BJ (cell line): ENCODE measurements around the gene KAT5. TPM values are rescaled to one million over a fixed set of nuclear protein-coding genes. Genes with fewer than 3 reads are reported as not detected.

Experiments
- CTCF ChIA-PET: fragments of 350-600 bp; formaldehyde crosslinking; extraction: SDS; loops from one replicate; lab custom pipeline; 2021; ENCODE audit warnings: antibody characterized with exemption, inconsistent platforms; lab: Yijun Ruan, JAX
- POLR2A ChIA-PET: fragments of 300-600 bp; sonication (Branson Sonifier 250); formaldehyde crosslinking; extraction: SDS; loops from one replicate; lab custom pipeline; 2021; ENCODE audit warnings: antibody characterized with exemption; lab: Charles Lee
- DNase-seq: peaks from one replicate; pipeline ENCODE4 v3.0.0-alpha.2; 2011; ENCODE audit warnings: low read depth
- H3K27me3 ChIP-seq: 2 replicates; pipeline ENCODE4 v1.6.0; 2011; ENCODE audit warnings: low read length; ENCODE audit not compliant: control insufficient read depth, insufficient read depth
- H3K36me3 ChIP-seq: 2 replicates; pipeline ENCODE4 v1.5.1; 2011; ENCODE audit warnings: low read length; ENCODE audit not compliant: control insufficient read depth, insufficient read depth
- H3K4me3 ChIP-seq: 2 replicates; pipeline ENCODE4 v1.5.1; 2011; ENCODE audit warnings: low read depth, mild to moderate bottlenecking, control low read depth, low read length
- polyA plus RNA-seq: library from polyadenylated mRNA; depleted of rRNA; stranded (reverse); fragments of >200 nt; gene quantifications from 2 replicates; pipeline ENCODE4 v1.2.3, GENCODE V29; 2011
- TF ChIP-seq, protein P1 (sequence below): IDR thresholded peaks from 2 replicates; pipeline ENCODE4 v1.5.1; 2011; ENCODE audit warnings: low read depth, mild to moderate bottlenecking, control low read depth, inconsistent platforms, low read length, moderate library complexity; ENCODE audit not compliant: insufficient read depth

The KAT5 gene
- polyA plus RNA-seq, 1 experiment, result 50.9 TPM

- no peak overlapping the region for H3K4me3 ChIP-seq
- no peaks in the 10 kb centered on the region for H3K36me3 ChIP-seq
- TF ChIP-seq, protein P1, sequence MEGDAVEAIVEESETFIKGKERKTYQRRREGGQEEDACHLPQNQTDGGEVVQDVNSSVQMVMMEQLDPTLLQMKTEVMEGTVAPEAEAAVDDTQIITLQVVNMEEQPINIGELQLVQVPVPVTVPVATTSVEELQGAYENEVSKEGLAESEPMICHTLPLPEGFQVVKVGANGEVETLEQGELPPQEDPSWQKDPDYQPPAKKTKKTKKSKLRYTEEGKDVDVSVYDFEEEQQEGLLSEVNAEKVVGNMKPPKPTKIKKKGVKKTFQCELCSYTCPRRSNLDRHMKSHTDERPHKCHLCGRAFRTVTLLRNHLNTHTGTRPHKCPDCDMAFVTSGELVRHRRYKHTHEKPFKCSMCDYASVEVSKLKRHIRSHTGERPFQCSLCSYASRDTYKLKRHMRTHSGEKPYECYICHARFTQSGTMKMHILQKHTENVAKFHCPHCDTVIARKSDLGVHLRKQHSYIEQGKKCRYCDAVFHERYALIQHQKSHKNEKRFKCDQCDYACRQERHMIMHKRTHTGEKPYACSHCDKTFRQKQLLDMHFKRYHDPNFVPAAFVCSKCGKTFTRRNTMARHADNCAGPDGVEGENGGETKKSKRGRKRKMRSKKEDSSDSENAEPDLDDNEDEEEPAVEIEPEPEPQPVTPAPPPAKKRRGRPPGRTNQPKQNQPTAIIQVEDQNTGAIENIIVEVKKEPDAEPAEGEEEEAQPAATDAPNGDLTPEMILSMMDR, result no peak
- ChIA-PET POLR2A (no interaction called here), CTCF (interaction anchor here (0.6 to 6.5 kb wide), 3 partner anchors 8 to 909 kb away, joined by 3 to 34 read pairs (median 3); no protein-coding TSS in a partner anchor)
- no peak for DNase-seq
- H3K27me3 ChIP-seq, result peaks cover 8% of the 10 kb centered on the region
Observed at GRCh38 chr11:65695459-65696241, 16.4 kb upstream of the KAT5 start.

DNA sequence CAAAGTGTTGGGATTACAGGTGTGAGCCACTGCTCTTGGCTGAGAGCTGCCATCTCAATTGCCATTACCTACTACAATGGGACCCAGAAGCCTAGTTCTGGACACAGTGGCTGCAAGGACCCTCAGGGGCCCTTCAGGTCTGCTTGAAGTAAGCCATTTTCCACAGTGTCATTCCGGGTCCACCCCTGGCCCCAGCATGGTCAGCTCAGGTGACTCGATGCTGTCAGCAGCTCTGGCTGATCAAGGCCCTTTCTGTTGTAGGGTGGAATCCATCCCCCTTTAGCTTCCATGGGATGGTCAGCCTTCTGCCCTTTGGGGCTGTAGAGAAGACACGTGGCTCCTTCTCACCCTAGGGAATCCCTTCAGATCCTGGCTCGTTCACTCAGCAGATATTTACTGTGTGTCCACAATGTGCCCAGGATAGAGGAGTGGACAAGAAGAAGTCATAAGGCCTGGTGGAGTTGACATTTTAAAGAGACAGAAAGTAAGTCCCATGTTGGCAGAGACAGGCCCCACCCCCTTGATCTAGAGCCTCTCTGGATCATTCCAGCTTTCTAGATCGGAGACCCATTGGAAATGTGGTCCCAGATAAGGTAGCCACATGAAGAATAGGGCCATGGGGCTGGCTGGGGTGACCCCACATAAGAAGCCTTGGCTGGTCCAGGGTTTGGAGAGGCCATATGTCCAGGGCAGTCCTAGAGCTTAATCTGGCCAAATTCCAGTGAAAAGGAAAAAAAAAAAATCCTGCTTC is 15.1 kb upstream of the KAT5 start:
- no peak for DNase-seq
- Histone ChIP-seq H3K27me3 (peaks cover 8% of the 10 kb centered on the region), H3K36me3 (no peaks in the 10 kb centered on the region), H3K4me3 (no peak overlapping the region)
- CTCF ChIA-PET, result interaction anchor here (6.5 kb wide), 1 partner anchor 9 kb away, joined by 34 read pairs; no protein-coding TSS in a partner anchor
- TF ChIP-seq, protein P1, result no peak
- POLR2A ChIA-PET, result no interaction called here

GRCh38 chr11:65698205-65698604 is 13.8 kb upstream of the KAT5 start:
- H3K36me3 ChIP-seq, result no peaks in the 10 kb centered on the region
- no peak overlapping the region for H3K4me3 ChIP-seq
- H3K27me3 ChIP-seq, result peaks cover 9% of the 10 kb centered on the region
- CTCF ChIA-PET, result no interaction called here
- DNase-seq, result no peak
- TF ChIP-seq, protein P1, result no peak
- POLR2A ChIA-PET, result no interaction called here

DNA sequence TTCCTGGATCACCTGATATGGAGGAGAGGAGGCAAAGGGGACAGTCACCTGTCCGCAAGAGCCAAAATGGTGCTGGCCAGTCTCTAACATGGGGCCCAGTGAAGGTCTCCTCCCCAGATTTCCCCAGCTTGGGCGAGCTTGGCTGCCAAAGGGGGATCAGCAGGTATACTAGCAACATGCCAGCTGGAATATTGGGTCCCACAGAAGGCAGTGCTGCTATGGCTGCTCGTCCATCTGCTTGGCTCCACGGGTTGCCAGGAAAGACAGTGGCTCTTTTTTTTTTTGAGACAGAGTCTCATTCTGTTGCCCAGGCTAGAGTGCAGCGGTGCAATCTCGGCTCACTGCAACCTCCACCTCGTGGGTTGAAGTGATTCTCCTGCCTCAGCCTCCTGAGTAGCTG is 12.7 kb upstream of the KAT5 start:
- no peak overlapping the region for H3K4me3 ChIP-seq
- POLR2A ChIA-PET, result no interaction called here
- peaks cover 9% of the 10 kb centered on the region for H3K27me3 ChIP-seq
- CTCF ChIA-PET, result interaction anchor here (0.7 kb wide), 1 partner anchor 355 kb away, joined by 3 read pairs; no protein-coding TSS in a partner anchor
- TF ChIP-seq, protein P1, result no peak
- no peaks in the 10 kb centered on the region for H3K36me3 ChIP-seq
- no peak for DNase-seq

GRCh38 chr11:65700399-65700798 is 11.7 kb upstream of the KAT5 start:
- TF ChIP-seq, protein P1, result no peak
- no peaks in the 10 kb centered on the region for H3K36me3 ChIP-seq
- ChIA-PET CTCF (interaction anchor here (0.7 kb wide), 1 partner anchor 110 kb away, joined by 3 read pairs; no protein-coding TSS in a partner anchor), POLR2A (no interaction called here)
- peaks cover 10% of the 10 kb centered on the region for H3K27me3 ChIP-seq
- H3K4me3 ChIP-seq, result no peak overlapping the region
- no peak for DNase-seq
